GM12874 (cell line): ENCODE results near the gene VPS37D.

Source experiments
- CTCF ChIP-seq: IDR thresholded peaks from 2 replicates; pipeline ENCODE4 v1.5.1; 2011; ENCODE audit warnings: low read depth, mild to moderate bottlenecking, control low read depth, low read length, moderate library complexity; ENCODE audit not compliant: insufficient read depth

The VPS37D gene

GRCh38 chr7:73678862-73679261 lies 11.2 kb downstream of the VPS37D start:
- no peak for TF ChIP-seq CTCF

GRCh38 chr7:73679709-73680108 lies 12.1 kb downstream of the VPS37D start:
- no peak for TF ChIP-seq CTCF

- no peak for TF ChIP-seq CTCF
These were observed 12.9 kb downstream of the VPS37D start for GRCh38 chr7:73680501-73680900.

GRCh38 chr7:73681031-73681430 lies 13.4 kb downstream of the VPS37D start:
- no peak for TF ChIP-seq CTCF

- TF ChIP-seq CTCF: no peak
These were observed 15.1 kb downstream of the VPS37D start for GRCh38 chr7:73682745-73683055.

- TF ChIP-seq CTCF: no peak
These were observed 15.6 kb downstream of the VPS37D start, which contains the start of the genes BUD23 and DNAJC30 for GRCh38 chr7:73683056-73683787. TSS of gene BUD23 (plus strand) at chr7:73683597. CDS start at chr7:73683626, 29 bp downstream. TSS of gene DNAJC30 (minus strand) at chr7:73683453. CDS start at chr7:73683423, 30 bp downstream.

GRCh38 chr7:73683788-73684693 lies 16.4 kb downstream of the VPS37D start:
- no peak for TF ChIP-seq CTCF
